H9 (cell line): ENCODE data around the gene BAMBI. TPM values are rescaled to one million over a fixed set of nuclear protein-coding genes. Genes with fewer than 3 reads are reported as not detected.

Source experiments
- DNase-seq: peaks from one replicate; pipeline ENCODE4 v3.0.0-alpha.2; 2017
- H2AFZ ChIP-seq: one replicate; pipeline ENCODE4 v1.6.1; 2013; ENCODE audit warnings: mild to moderate bottlenecking, low read length, control low read depth, moderate library complexity
- H2AK5ac ChIP-seq: 2 replicates; pipeline ENCODE4 v1.6.1; 2013; ENCODE audit warnings: low read length, control low read depth, mixed read lengths; ENCODE audit not compliant: insufficient read length
- H2BK120ac ChIP-seq: one replicate; pipeline ENCODE4 v1.6.1; 2013; ENCODE audit warnings: low read depth, mild to moderate bottlenecking, low read length, control low read depth, inconsistent platforms; ENCODE audit not compliant: poor library complexity, severe bottlenecking
- H2BK12ac ChIP-seq: 2 replicates; pipeline ENCODE4 v1.6.1; 2013; ENCODE audit warnings: low read length, control low read depth, mixed read lengths, low read depth; ENCODE audit not compliant: insufficient read length
- H2BK15ac ChIP-seq: 2 replicates; pipeline ENCODE4 v1.6.1; 2013; ENCODE audit warnings: low read depth, low read length, control low read depth
- H2BK20ac ChIP-seq: one replicate; pipeline ENCODE4 v1.6.1; 2013; ENCODE audit warnings: low read depth, mild to moderate bottlenecking, low read length, control low read depth, inconsistent platforms; ENCODE audit not compliant: poor library complexity, severe bottlenecking
- H2BK5ac ChIP-seq: 2 replicates; pipeline ENCODE4 v1.6.1; 2013; ENCODE audit warnings: low read length, control low read depth, mixed read lengths; ENCODE audit not compliant: insufficient read length
- H3K14ac ChIP-seq: 2 replicates; pipeline ENCODE4 v1.6.1; 2013; ENCODE audit warnings: low read length, control low read depth; ENCODE audit not compliant: insufficient read depth
- H3K18ac ChIP-seq: 2 replicates; pipeline ENCODE4 v1.6.1; 2013; ENCODE audit warnings: low read depth, mild to moderate bottlenecking, mixed read lengths, low read length, control low read depth; ENCODE audit not compliant: insufficient read length
- H3K23ac ChIP-seq: 2 replicates; pipeline ENCODE4 v1.6.1; 2013; ENCODE audit warnings: low read length, control low read depth, mixed read lengths, low read depth; ENCODE audit not compliant: insufficient read length
- H3K23me2 ChIP-seq: 2 replicates; pipeline ENCODE4 v1.6.1; 2013; ENCODE audit warnings: low read depth, mild to moderate bottlenecking, mixed read lengths, low read length, control low read depth; ENCODE audit not compliant: insufficient read length, poor library complexity, severe bottlenecking
- H3K27ac ChIP-seq: 2 replicates; pipeline ENCODE4 v1.5.1; 2013; ENCODE audit warnings: low read length, control low read depth, mixed read lengths, low read depth; ENCODE audit not compliant: insufficient read length
- H3K27me3 ChIP-seq: 2 replicates; pipeline ENCODE4 v1.6.1; 2013; ENCODE audit warnings: low read length, control low read depth, inconsistent platforms; ENCODE audit not compliant: insufficient read depth
- H3K4ac ChIP-seq: 2 replicates; pipeline ENCODE4 v1.6.1; 2013; ENCODE audit warnings: low read depth, mild to moderate bottlenecking, control low read depth, inconsistent platforms, low read length, moderate library complexity
- H3K4me1 ChIP-seq: 2 replicates; pipeline ENCODE4 v1.6.1; 2013; ENCODE audit warnings: low read length, control low read depth, inconsistent platforms; ENCODE audit not compliant: insufficient read depth
- H3K4me2 ChIP-seq: 2 replicates; pipeline ENCODE4 v1.6.1; 2013; ENCODE audit warnings: low read length, control low read depth, mixed read lengths; ENCODE audit not compliant: insufficient read length, insufficient read depth
- H3K56ac ChIP-seq: 2 replicates; pipeline ENCODE4 v1.6.1; 2013; ENCODE audit warnings: low read depth, mild to moderate bottlenecking, mixed read lengths, low read length, control low read depth; ENCODE audit not compliant: insufficient read length
- H3K79me1 ChIP-seq: 2 replicates; pipeline ENCODE4 v1.6.1; 2013; ENCODE audit warnings: low read depth, mild to moderate bottlenecking, moderate library complexity, low read length, control low read depth, inconsistent platforms; ENCODE audit not compliant: insufficient read depth, poor library complexity, severe bottlenecking
- H3K79me2 ChIP-seq: 2 replicates; pipeline ENCODE4 v1.6.1; 2013; ENCODE audit warnings: low read length, control low read depth, inconsistent platforms; ENCODE audit not compliant: insufficient read depth
- H3K9ac ChIP-seq: 2 replicates; pipeline ENCODE4 v1.6.1; 2013; ENCODE audit warnings: low read length, control low read depth, mixed read lengths; ENCODE audit not compliant: insufficient read length; ENCODE audit errors: extremely low read depth
- H3K9me3 ChIP-seq: one replicate; pipeline ENCODE4 v1.6.1; 2013; ENCODE audit warnings: low read depth, low read length, inconsistent platforms; ENCODE audit not compliant: control insufficient read depth
- H3T11ph ChIP-seq: one replicate; pipeline ENCODE4 v1.6.1; 2013; ENCODE audit warnings: mild to moderate bottlenecking, low read length, control low read depth, inconsistent platforms
- H4K20me1 ChIP-seq: one replicate; pipeline ENCODE4 v1.6.1; 2013; ENCODE audit not compliant: control insufficient read depth, insufficient read length, insufficient read depth
- H4K5ac ChIP-seq: 2 replicates; pipeline ENCODE4 v1.6.1; 2013; ENCODE audit warnings: low read depth, mild to moderate bottlenecking, mixed read lengths, low read length, control low read depth; ENCODE audit not compliant: insufficient read length
- H4K8ac ChIP-seq: replicated peaks from 2 replicates; pipeline ENCODE4 v1.6.1; 2013; ENCODE audit warnings: low read length, control low read depth, mixed read lengths, low read depth; ENCODE audit not compliant: insufficient read length
- H4K91ac ChIP-seq: 2 replicates; pipeline ENCODE4 v1.6.1; 2013; ENCODE audit warnings: low read depth, mild to moderate bottlenecking, moderate library complexity, mixed read lengths, low read length, control low read depth; ENCODE audit not compliant: insufficient read length
- H3K27ac Mint-ChIP-seq, 3 experiments: 2 replicates in 2 of 3; 3 replicates in 1 of 3; pipeline ENCODE4 v1.8.0; 2020 to 2021; ENCODE audit warnings: mixed read lengths in 3 of 3, mild to moderate bottlenecking in 1 of 3, moderate library complexity in 1 of 3
- H3K27me3 Mint-ChIP-seq: 2 replicates; pipeline ENCODE4 v1.8.0; 2021; ENCODE audit warnings: low read depth, mild to moderate bottlenecking, moderate library complexity, mixed read lengths
- H3K36me3 Mint-ChIP-seq, 3 experiments: 2 replicates in 2 of 3; 3 replicates in 1 of 3; pipeline ENCODE4 v1.8.0; 2020 to 2021; ENCODE audit warnings: low read depth in 3 of 3, mixed read lengths in 3 of 3; ENCODE audit not compliant: insufficient read depth in 1 of 3
- H3K4me1 Mint-ChIP-seq, 2 experiments: 2 replicates each; pipeline ENCODE4 v1.8.0; 2020; ENCODE audit warnings: mixed read lengths in 2 of 2
- H3K4me3 Mint-ChIP-seq, 2 experiments: 2 replicates in 1 of 2; 3 replicates in 1 of 2; pipeline ENCODE4 v1.8.0; 2020 to 2021; ENCODE audit warnings: mild to moderate bottlenecking in 2 of 2, mixed read lengths in 2 of 2, moderate library complexity in 1 of 2
- H3K9me3 Mint-ChIP-seq, 2 experiments: 2 replicates in 1 of 2; 3 replicates in 1 of 2; pipeline ENCODE4 v1.8.0; 2020; ENCODE audit warnings: mild to moderate bottlenecking in 2 of 2, mixed read lengths in 2 of 2, moderate library complexity in 1 of 2
- WGBS: extraction: QIAGEN DNeasy Blood & Tissue Kit; methylation state at CpG from one replicate; pipeline ENCODE4 v1.1.7; 2013; ENCODE audit warnings: missing lambda C conversion rate, low lambda C conversion rate, mixed read lengths; ENCODE audit not compliant: insufficient read length; ENCODE audit errors: extremely low coverage; 5-methylcytosine and 5-hydroxymethylcytosine counted together
- total RNA-seq: library from RNA; stranded (reverse); gene quantifications from 2 replicates; pipeline ENCODE4 v1.2.1, GENCODE V29; 2021
- TF ChIP-seq, protein P1 (sequence below): fragments of 200-600 bp; sonication (generic); conservative IDR thresholded peaks from 3 replicates; pipeline ENCODE4 v1.8.0; 2021; ENCODE audit warnings: antibody characterized with exemption, mild to moderate bottlenecking

Gene BAMBI
- total RNA-seq, 1 experiment from 2014 or later, result 16.8 TPM

DNA sequence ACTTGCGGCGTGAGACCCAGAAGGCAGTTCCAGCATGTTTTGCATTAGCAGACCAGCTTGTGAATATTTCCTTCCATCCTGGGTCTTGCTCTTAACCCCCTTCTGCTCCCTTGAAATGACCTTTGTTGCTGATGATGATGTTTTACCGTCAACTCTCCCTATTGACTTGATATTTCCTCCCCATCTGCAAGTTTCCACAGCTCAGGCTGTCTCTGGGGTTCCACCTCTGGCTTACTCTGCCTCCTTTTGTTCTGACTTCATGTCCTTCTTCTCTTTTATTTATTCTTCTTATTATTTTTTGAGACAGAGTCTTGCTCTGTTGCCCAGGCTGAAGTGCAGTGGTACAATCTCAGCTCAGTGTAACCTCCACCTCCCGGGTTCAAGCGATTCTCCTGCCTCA, 17.2 kb downstream of the BAMBI start:
- Histone ChIP-seq H2BK12ac (no peak overlapping the region), H3K79me2 (no peaks in the 10 kb centered on the region), H3K18ac (no peak overlapping the region), H3K4me2 (no peak overlapping the region), H3K56ac (no peak overlapping the region), H3K4me1 (no peaks in the 10 kb centered on the region; the same call in 1 of the 2 replicates), H2AFZ (no peak overlapping the region), H3K9ac (no peak overlapping the region), H3K27me3 (no peaks in the 10 kb centered on the region), H4K5ac (no peak overlapping the region), H3K27ac (no peak overlapping the region), H3K14ac (no peak overlapping the region), H2BK15ac (no peak overlapping the region), H3K23me2 (no peaks in the 10 kb centered on the region), H3T11ph (no peak overlapping the region), H2BK120ac (no peak overlapping the region), H3K9me3 (no peaks in the 10 kb centered on the region), H3K4ac (no peak overlapping the region), H2AK5ac (no peak overlapping the region), H4K8ac (no peak overlapping the region), H3K79me1 (no peaks in the 10 kb centered on the region), H4K91ac (no peak overlapping the region), H4K20me1 (no peaks in the 10 kb centered on the region), H2BK5ac (no peak overlapping the region), H2BK20ac (no peak overlapping the region), H3K23ac (no peak overlapping the region)
- no CpG with 5 or more reads among the region's 5 CpGs for WGBS
- no peak for DNase-seq
- no peak overlapping the region for H3K4me3 Mint-ChIP-seq
- TF ChIP-seq, protein P1, sequence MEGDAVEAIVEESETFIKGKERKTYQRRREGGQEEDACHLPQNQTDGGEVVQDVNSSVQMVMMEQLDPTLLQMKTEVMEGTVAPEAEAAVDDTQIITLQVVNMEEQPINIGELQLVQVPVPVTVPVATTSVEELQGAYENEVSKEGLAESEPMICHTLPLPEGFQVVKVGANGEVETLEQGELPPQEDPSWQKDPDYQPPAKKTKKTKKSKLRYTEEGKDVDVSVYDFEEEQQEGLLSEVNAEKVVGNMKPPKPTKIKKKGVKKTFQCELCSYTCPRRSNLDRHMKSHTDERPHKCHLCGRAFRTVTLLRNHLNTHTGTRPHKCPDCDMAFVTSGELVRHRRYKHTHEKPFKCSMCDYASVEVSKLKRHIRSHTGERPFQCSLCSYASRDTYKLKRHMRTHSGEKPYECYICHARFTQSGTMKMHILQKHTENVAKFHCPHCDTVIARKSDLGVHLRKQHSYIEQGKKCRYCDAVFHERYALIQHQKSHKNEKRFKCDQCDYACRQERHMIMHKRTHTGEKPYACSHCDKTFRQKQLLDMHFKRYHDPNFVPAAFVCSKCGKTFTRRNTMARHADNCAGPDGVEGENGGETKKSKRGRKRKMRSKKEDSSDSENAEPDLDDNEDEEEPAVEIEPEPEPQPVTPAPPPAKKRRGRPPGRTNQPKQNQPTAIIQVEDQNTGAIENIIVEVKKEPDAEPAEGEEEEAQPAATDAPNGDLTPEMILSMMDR, result no peak
- H3K4me1 Mint-ChIP-seq, result peaks cover 9% of the 10 kb centered on the region in 2 experiments
- H3K27me3 Mint-ChIP-seq, result no peaks in the 10 kb centered on the region
- no peaks in the 10 kb centered on the region for H3K9me3 Mint-ChIP-seq
- no peaks in the 10 kb centered on the region for H3K36me3 Mint-ChIP-seq
- H3K27ac Mint-ChIP-seq, result no peak overlapping the region; a peak in 1 of 7 replicates
